Glutamatergic neuron (in vitro differentiated cells): ENCODE data around the gene CLMN. TPM values are rescaled to one million over a fixed set of nuclear protein-coding genes. Genes with fewer than 3 reads are reported as not detected.

Source experiments
- DNase-seq: peaks from one replicate; pipeline ENCODE4 v3.0.0; 2022
- H3K27ac Mint-ChIP-seq: one replicate; pipeline ENCODE4 v1.8.0; 2020; ENCODE audit warnings: mild to moderate bottlenecking, mixed read lengths, inconsistent platforms; ENCODE audit not compliant: unreplicated experiment
- H3K27me3 Mint-ChIP-seq: one replicate; pipeline ENCODE4 v1.8.0; 2020; ENCODE audit warnings: mild to moderate bottlenecking, moderate library complexity, mixed read lengths, inconsistent platforms; ENCODE audit not compliant: unreplicated experiment
- H3K36me3 Mint-ChIP-seq: one replicate; pipeline ENCODE4 v1.8.0; 2020; ENCODE audit warnings: mild to moderate bottlenecking, mixed read lengths, inconsistent platforms; ENCODE audit not compliant: unreplicated experiment
- H3K4me1 Mint-ChIP-seq: one replicate; pipeline ENCODE4 v1.8.0; 2020; ENCODE audit warnings: mild to moderate bottlenecking, low read depth, mixed read lengths, inconsistent platforms; ENCODE audit not compliant: unreplicated experiment
- H3K4me3 Mint-ChIP-seq: one replicate; pipeline ENCODE4 v1.8.0; 2020; ENCODE audit warnings: mild to moderate bottlenecking, mixed read lengths, inconsistent platforms; ENCODE audit not compliant: unreplicated experiment
- H3K9me3 Mint-ChIP-seq: one replicate; pipeline ENCODE4 v1.8.0; 2020; ENCODE audit warnings: mild to moderate bottlenecking, moderate library complexity, mixed read lengths, inconsistent platforms; ENCODE audit not compliant: unreplicated experiment
- CTCF ChIP-seq: fragments of 200-600 bp; sonication (generic); IDR thresholded peaks from one replicate; pipeline ENCODE4 v1.5.0; 2021; ENCODE audit not compliant: partially characterized antibody, unreplicated experiment
- total RNA-seq: library from RNA; stranded (reverse); fragmentation: NEBNext Ultra II Directional; extraction: Animal tissue kit (Norgen Biotek cat#: 25700); gene quantifications from one replicate; pipeline ENCODE4 v1.2.1, GENCODE V29; 2021; ENCODE audit not compliant: unreplicated experiment

The CLMN gene
- total RNA-seq, 1 donor from 2014 or later: 17.6 TPM

GRCh38 chr14:95314609-95315008 is 5.1 kb downstream of the CLMN start:
- no peak overlapping the region for H3K4me3 Mint-ChIP-seq
- no peak for TF ChIP-seq CTCF
- H3K27me3 Mint-ChIP-seq: peaks cover 6% of the 10 kb centered on the region
- peaks cover 15% of the 10 kb centered on the region for H3K4me1 Mint-ChIP-seq
- H3K9me3 Mint-ChIP-seq: peaks cover 4% of the 10 kb centered on the region
- no peak overlapping the region for H3K27ac Mint-ChIP-seq
- no peaks in the 10 kb centered on the region for H3K36me3 Mint-ChIP-seq
- no peak for DNase-seq

GRCh38 chr14:95313707-95314106 is 6.0 kb downstream of the CLMN start:
- no peaks in the 10 kb centered on the region for H3K36me3 Mint-ChIP-seq
- H3K4me3 Mint-ChIP-seq: no peak overlapping the region
- TF ChIP-seq CTCF: no peak
- peaks cover 6% of the 10 kb centered on the region for H3K27me3 Mint-ChIP-seq
- H3K9me3 Mint-ChIP-seq: peaks cover 5% of the 10 kb centered on the region
- H3K4me1 Mint-ChIP-seq: peaks cover 15% of the 10 kb centered on the region
- no peak for DNase-seq
- H3K27ac Mint-ChIP-seq: no peak overlapping the region

GRCh38 chr14:95313190-95313589 is 6.5 kb downstream of the CLMN start:
- Mint-ChIP-seq H3K9me3 (peaks cover 5% of the 10 kb centered on the region), H3K4me3 (no peak overlapping the region), H3K27ac (no peak overlapping the region), H3K4me1 (peaks cover 17% of the 10 kb centered on the region), H3K36me3 (no peaks in the 10 kb centered on the region), H3K27me3 (peaks cover 5% of the 10 kb centered on the region)
- DNase-seq: no peak
- no peak for TF ChIP-seq CTCF

DNA sequence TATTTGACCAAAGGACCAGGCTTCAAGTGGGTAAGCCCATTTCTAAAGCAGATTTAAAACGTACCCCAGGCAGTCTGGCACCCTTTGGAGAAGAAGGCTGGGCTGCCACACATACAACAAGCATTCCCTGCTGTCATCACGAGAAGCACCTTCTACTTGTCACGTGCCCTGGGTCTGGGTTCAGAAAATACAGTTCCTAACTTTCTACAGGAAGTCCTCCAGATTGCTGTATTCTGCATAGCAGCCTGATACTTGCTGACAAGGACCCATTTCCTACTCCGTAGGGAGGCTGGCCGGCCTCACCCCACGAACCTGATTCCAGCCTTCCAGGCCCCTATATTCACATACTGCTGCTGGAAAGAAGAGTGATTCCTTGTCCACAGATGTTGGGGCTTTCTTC is 7.4 kb downstream of the CLMN start:
- no peak for TF ChIP-seq CTCF
- Mint-ChIP-seq H3K4me1 (peaks cover 20% of the 10 kb centered on the region), H3K4me3 (no peak overlapping the region), H3K27me3 (peaks cover 5% of the 10 kb centered on the region), H3K9me3 (peaks cover 5% of the 10 kb centered on the region), H3K27ac (no peak overlapping the region), H3K36me3 (no peaks in the 10 kb centered on the region)
- DNase-seq: no peak

DNA sequence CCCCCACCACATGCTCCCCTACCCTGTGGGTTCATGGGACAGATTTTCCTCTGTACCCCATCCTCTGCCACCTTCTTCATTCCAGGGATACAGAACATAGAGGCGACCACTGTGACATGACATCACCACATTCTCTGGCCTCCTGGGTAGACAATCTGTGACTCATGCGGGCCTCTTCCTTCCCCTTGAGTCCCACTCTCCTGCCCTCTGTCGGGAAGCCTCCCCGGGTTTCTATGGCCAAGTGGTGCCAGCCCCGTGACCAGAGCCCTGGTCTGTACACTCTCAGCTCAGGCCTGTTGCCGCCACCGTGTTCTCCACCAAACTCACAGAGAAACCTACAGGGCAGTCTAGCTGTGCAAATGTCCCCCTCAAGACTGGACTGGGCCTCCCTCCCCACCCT is 8.0 kb downstream of the CLMN start:
- H3K4me3 Mint-ChIP-seq: no peak overlapping the region
- no peak overlapping the region for H3K27ac Mint-ChIP-seq
- H3K36me3 Mint-ChIP-seq: no peaks in the 10 kb centered on the region
- no peak for TF ChIP-seq CTCF
- peaks cover 16% of the 10 kb centered on the region for H3K4me1 Mint-ChIP-seq
- peaks cover 2% of the 10 kb centered on the region for H3K27me3 Mint-ChIP-seq
- H3K9me3 Mint-ChIP-seq: peaks cover 3% of the 10 kb centered on the region
- no peak for DNase-seq
